Prostate gland (tissue), 2 donors: Measurements from ENCODE around the gene FNDC3B. TPM values are rescaled to one million over a fixed set of nuclear protein-coding genes. Genes with fewer than 3 reads are reported as not detected.

ENCODE experiments used
- DNase-seq: peaks from one replicate; pipeline ENCODE4 v3.0.0-alpha.2; 2019; ENCODE audit warnings: low spot score
- H3K27ac ChIP-seq, 2 donors: fragments of 200-600 bp; sonication (generic); 2 replicates each; pipeline ENCODE4 v1.5.1; 2017 to 2019
- H3K27me3 ChIP-seq: fragments of 200-600 bp; sonication (generic); replicated peaks from 2 replicates; pipeline ENCODE4 v1.5.1; 2019; ENCODE audit not compliant: insufficient read depth
- H3K36me3 ChIP-seq, 2 donors: fragments of 200-600 bp; sonication (generic); 1 replicate in 1 of 2; 2 replicates in 1 of 2; pipeline versions ENCODE4 v1.5.1 to v1.8.1; 2017 to 2019
- H3K4me1 ChIP-seq: fragments of 200-600 bp; sonication (generic); replicated peaks from 2 replicates; pipeline ENCODE4 v1.5.1; 2019
- H3K4me3 ChIP-seq, 2 donors: fragments of 200-600 bp; sonication (generic); 2 replicates each; pipeline ENCODE4 v1.5.1; 2017 to 2019
- H3K9me3 ChIP-seq: fragments of 200-600 bp; sonication (generic); 2 replicates; pipeline ENCODE4 v1.5.1; 2017
- CTCF ChIP-seq, 4 experiments: fragments of 200-600 bp in 2 of 4; fragments of 450-650 bp in 2 of 4; sonication (generic) in 2 of 4; IDR thresholded peaks; 1 replicate in 3 of 4; 2 replicates in 1 of 4; pipeline ENCODE4 v1.5.1; 2016 to 2019; ENCODE audit warnings: antibody characterized with exemption in 4 of 4, mild to moderate bottlenecking in 2 of 4, moderate library complexity in 2 of 4
- POLR2A ChIP-seq: fragments of 450-650 bp; IDR thresholded peaks from one replicate; pipeline ENCODE4 v1.6.1; 2016; ENCODE audit warnings: antibody characterized with exemption, mild to moderate bottlenecking
- POLR2AphosphoS5 ChIP-seq: sonication (generic); formaldehyde crosslinking; IDR thresholded peaks from one replicate; pipeline ENCODE4 v1.6.1; 2017; ENCODE audit warnings: antibody characterized with exemption
- WGBS: methylation state at CpG from one replicate; pipeline ENCODE4 v1.1.5; 2018; 5-methylcytosine and 5-hydroxymethylcytosine counted together
- intact Hi-C: fragments of 100-400 bp; cut with DNase I; formaldehyde crosslinking; loops from one replicate; pipeline ENCODE4 v1.14.2; 2022
- total RNA-seq, 2 donors: library from RNA; depleted of rRNA; stranded (reverse); fragments of >200 nt; gene quantifications; one replicate each; pipeline ENCODE4 v1.1.0, GENCODE V29; 2016

The FNDC3B gene
- total RNA-seq, 2 donors from 2014 or later, result 35.9 to 62.4 TPM

- H3K27me3 ChIP-seq, result no peaks in the 10 kb centered on the region
- no peak for TF ChIP-seq POLR2A
- no peak for TF ChIP-seq CTCF (IDR thresholded peaks at IDR 0.05)
- TF ChIP-seq POLR2AphosphoS5, result no peak
- no peaks in the 10 kb centered on the region for H3K9me3 ChIP-seq
- H3K4me1 ChIP-seq, result no peaks in the 10 kb centered on the region
- no peak for DNase-seq
- 96% methylated on average over 6 of the region's 6 CpGs for WGBS
- no peaks in the 10 kb centered on the region for H3K36me3 ChIP-seq
- H3K4me3 ChIP-seq, result no peak overlapping the region
- intact Hi-C loops, result no loop called here
- no peak overlapping the region for H3K27ac ChIP-seq
Observed at GRCh38 chr3:172187511-172187910, 148.1 kb downstream of the FNDC3B start.

- no peaks in the 10 kb centered on the region for H3K4me1 ChIP-seq
- H3K27ac ChIP-seq, result no peak overlapping the region
- no peaks in the 10 kb centered on the region for H3K9me3 ChIP-seq
- no peaks in the 10 kb centered on the region for H3K36me3 ChIP-seq
- H3K27me3 ChIP-seq, result no peaks in the 10 kb centered on the region
- H3K4me3 ChIP-seq, result no peak overlapping the region
- WGBS, result 95% methylated on average over 11 of the region's 11 CpGs
- no peak for DNase-seq
- intact Hi-C loops, result no loop called here
- TF ChIP-seq CTCF (IDR thresholded peaks at IDR 0.05) (no peak), POLR2AphosphoS5 (no peak), POLR2A (no peak)
Observed at GRCh38 chr3:172188511-172188910, 149.1 kb downstream of the FNDC3B start.

GRCh38 chr3:172189213-172189612 is 149.8 kb downstream of the FNDC3B start:
- WGBS, result 85% methylated on average over 2 of the region's 2 CpGs

GRCh38 chr3:172189987-172190603 is 150.7 kb downstream of the FNDC3B start:
- Histone ChIP-seq H3K27ac (no peak overlapping the region), H3K27me3 (no peaks in the 10 kb centered on the region), H3K4me3 (no peak overlapping the region), H3K36me3 (no peaks in the 10 kb centered on the region), H3K4me1 (no peaks in the 10 kb centered on the region), H3K9me3 (no peaks in the 10 kb centered on the region)
- WGBS, result 84% methylated on average over 7 of the region's 7 CpGs
- intact Hi-C loops, result no loop called here
- TF ChIP-seq POLR2A (no peak), POLR2AphosphoS5 (no peak), CTCF (IDR thresholded peaks at IDR 0.05) (no peak)
- no peak for DNase-seq

More at GRCh38 chr3:172189213-172189612, 149.8 kb downstream of the FNDC3B start:
- Histone ChIP-seq H3K36me3 (no peaks in the 10 kb centered on the region), H3K9me3 (no peaks in the 10 kb centered on the region), H3K27me3 (no peaks in the 10 kb centered on the region), H3K4me3 (no peak overlapping the region), H3K4me1 (no peaks in the 10 kb centered on the region), H3K27ac (no peak overlapping the region)
- intact Hi-C loops, result no loop called here
- no peak for DNase-seq
- TF ChIP-seq CTCF (IDR thresholded peaks at IDR 0.05), result no peak
- no peak for TF ChIP-seq POLR2AphosphoS5

GRCh38 chr3:172190980-172191379 is 151.6 kb downstream of the FNDC3B start:
- DNase-seq, result no peak
- no peaks in the 10 kb centered on the region for H3K36me3 ChIP-seq
- no peak for TF ChIP-seq POLR2AphosphoS5
- TF ChIP-seq POLR2A, result no peak
- TF ChIP-seq CTCF (IDR thresholded peaks at IDR 0.05), result no peak
- H3K27me3 ChIP-seq, result no peaks in the 10 kb centered on the region
- WGBS, result 81% methylated on average over 3 of the region's 3 CpGs
- H3K4me3 ChIP-seq, result no peak overlapping the region
- no peaks in the 10 kb centered on the region for H3K9me3 ChIP-seq
- intact Hi-C loops, result no loop called here
- H3K27ac ChIP-seq, result no peak overlapping the region
- peaks cover 2% of the 10 kb centered on the region for H3K4me1 ChIP-seq
